ENCODE results near the gene CA10. TPM values are rescaled to one million over a fixed set of nuclear protein-coding genes. Genes with fewer than 3 reads are reported as not detected.

Gene CA10
- total RNA-seq, 2 experiments from 2014 or later, result not detected

DNA sequence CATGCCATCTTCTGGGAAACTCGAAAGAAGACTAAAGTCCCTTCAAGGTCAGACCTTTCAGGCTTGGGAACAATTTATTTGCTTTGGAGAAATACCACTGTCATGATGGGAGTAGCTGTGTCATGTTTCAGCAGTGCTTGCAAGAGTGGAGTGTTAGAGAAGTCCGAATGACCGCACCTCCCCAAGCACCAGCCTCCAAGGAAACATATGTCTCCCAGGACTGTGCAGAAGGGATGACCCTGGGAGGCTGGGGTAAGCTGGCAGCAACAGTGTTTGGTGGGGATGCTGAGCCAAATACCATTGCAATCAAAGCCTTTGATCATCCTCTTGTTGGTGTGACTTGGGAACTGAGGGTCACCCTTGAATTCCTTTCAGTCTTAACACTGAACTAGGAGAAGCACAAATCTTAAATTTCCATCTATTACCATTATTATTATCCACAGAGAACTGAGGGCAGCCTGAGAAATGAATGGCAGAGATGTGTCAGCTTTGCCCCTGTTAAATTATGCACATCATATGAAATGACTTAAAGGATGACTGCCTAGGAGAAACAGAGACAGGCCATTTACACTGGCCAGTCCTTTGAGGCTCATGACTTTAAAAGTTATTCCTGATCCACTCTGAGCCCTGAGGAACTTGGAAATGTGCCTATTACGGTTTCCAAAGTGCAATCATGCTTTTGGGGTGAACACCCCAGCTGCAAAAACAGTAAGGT is 244.9 kb downstream of the CA10 start:
- DNase-seq, result no peak
- Mint-ChIP-seq H3K4me1 (no peaks in the 10 kb centered on the region), H3K4me3 (no peak overlapping the region), H3K27me3 (peaks cover 4% of the 10 kb centered on the region), H3K36me3 (no peaks in the 10 kb centered on the region), H3K9me3 (no peaks in the 10 kb centered on the region), H3K27ac (no peak overlapping the region)

DNA sequence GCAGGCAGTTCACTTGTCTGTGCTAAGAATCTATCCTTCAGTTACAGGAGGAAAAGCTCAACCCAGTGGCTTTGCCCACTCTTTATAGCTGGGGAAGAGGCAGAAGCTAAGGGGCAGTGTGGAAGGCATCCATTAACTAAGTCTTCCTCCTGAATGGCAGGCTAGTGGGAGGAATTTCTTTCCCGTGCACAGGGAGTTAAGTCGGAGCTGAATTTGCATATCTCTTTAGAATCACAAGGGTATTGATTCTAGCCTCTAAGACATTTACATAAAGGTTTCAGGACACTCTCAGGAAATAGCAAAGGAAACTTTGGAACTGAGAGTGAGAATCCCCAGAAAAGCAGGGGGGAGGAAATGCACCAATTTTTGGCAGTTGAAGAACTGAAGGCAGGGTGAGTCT is 245.6 kb downstream of the CA10 start:
- Mint-ChIP-seq H3K4me1 (no peaks in the 10 kb centered on the region), H3K27ac (no peak overlapping the region), H3K27me3 (no peaks in the 10 kb centered on the region), H3K36me3 (no peaks in the 10 kb centered on the region), H3K9me3 (no peaks in the 10 kb centered on the region), H3K4me3 (no peak overlapping the region)
- no peak for DNase-seq

DNA sequence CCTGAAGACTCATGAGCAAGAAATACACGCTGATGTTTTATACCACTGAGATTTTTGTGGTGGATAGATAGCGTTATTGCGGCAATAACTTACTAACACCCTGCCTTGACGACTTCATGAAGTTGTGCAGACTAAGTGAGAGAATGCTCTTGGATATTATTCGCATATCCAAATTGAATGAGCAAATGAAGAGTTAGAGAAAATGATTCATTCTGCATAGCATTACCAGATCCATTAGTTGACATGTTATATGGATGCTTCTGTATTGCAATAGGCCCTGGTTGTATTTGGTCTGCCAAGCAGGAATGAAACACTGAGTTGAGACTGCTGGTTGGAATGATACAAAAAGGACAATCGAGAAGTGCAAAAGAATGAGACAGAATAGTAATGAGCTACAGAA is 247.3 kb downstream of the CA10 start:
- DNase-seq, result no peak

DNA sequence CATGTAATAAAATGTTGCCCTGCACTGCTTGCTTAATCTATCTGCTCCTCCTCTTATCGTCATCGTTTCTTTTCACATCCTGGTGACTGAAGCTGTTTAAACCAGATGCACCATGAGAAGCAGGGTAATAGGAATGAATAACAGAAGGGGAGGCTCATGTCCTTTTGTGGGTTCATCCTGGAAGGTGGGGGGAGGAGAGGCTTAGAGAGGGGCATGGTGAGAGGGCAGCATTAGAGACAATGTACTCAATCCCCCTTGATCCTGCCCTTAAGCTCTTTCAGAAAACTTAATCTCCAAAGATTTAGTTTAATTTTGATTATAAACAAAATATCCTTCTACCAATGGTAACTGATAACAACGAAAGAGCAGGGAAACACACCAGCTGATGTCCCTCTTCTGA is 248.5 kb downstream of the CA10 start:
- Mint-ChIP-seq H3K27ac (no peak overlapping the region), H3K27me3 (no peaks in the 10 kb centered on the region), H3K4me1 (no peaks in the 10 kb centered on the region), H3K4me3 (no peak overlapping the region), H3K36me3 (no peaks in the 10 kb centered on the region), H3K9me3 (no peaks in the 10 kb centered on the region)
- DNase-seq, result no peak

More for the DNA sequence above, 247.3 kb downstream of the CA10 start:
- H3K9me3 Mint-ChIP-seq, result no peaks in the 10 kb centered on the region
- no peaks in the 10 kb centered on the region for H3K36me3 Mint-ChIP-seq
- H3K27ac Mint-ChIP-seq, result no peak overlapping the region
- H3K4me3 Mint-ChIP-seq, result no peak overlapping the region
- no peaks in the 10 kb centered on the region for H3K4me1 Mint-ChIP-seq
- no peaks in the 10 kb centered on the region for H3K27me3 Mint-ChIP-seq

DNA sequence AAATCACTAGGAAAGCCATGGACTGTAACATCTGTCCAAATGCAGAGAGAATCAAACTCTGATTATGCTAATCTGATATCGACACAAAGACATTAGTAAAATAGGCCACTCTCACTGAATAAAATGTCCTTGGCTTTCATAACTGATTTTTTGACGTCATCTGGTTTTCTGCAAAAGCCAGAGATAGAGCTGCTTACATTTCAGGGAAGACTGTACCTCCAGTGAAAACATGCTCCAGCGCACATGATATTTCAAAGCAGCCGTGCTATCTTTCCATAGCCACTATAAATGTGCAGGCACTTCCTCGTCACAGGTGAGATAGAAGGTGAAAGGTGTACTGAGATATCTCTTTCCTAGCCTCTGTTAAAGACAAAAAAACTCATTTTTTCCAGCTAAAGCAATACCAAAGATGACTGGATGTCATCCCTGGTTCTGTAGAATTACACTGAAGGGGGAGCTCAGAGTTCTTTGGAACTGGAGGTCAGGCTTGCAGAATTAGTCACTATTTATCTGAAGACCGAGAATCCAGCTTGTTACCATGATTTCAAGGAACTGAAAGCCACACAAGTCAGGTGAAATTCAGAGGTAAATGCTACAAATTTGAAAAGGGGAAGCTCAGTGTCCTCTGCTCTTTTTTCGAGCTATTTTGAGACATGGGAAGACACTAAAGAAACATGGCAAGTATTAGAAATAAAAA is 249.5 kb downstream of the CA10 start:
- Mint-ChIP-seq H3K4me1 (no peaks in the 10 kb centered on the region), H3K27ac (no peak overlapping the region), H3K36me3 (no peaks in the 10 kb centered on the region), H3K27me3 (no peaks in the 10 kb centered on the region), H3K9me3 (no peaks in the 10 kb centered on the region), H3K4me3 (no peak overlapping the region)
- no peak for DNase-seq

DNA sequence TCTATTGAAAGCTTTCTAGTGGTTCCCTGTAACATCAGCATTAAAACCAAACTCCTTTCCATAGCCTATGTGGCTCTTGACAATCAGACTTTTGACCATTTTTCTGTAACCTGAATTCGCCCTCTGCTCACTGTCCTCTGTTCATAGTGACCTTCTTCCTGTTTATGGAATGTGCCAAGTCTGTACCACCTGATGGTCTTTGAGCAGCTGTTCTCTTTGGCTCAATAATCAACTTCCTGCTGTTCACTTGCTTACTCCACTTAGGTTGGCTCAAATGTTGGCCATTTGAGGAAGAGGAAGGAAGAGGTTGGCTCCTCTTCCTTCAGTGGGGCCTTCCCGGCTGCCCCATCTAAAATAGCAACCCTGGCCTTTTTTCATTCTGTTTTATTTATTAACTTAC is 251.5 kb downstream of the CA10 start:
- Mint-ChIP-seq H3K27ac (no peak overlapping the region), H3K9me3 (no peaks in the 10 kb centered on the region), H3K27me3 (peaks cover 4% of the 10 kb centered on the region), H3K4me1 (no peaks in the 10 kb centered on the region), H3K4me3 (no peak overlapping the region), H3K36me3 (no peaks in the 10 kb centered on the region)
- DNase-seq, result no peak

DNA sequence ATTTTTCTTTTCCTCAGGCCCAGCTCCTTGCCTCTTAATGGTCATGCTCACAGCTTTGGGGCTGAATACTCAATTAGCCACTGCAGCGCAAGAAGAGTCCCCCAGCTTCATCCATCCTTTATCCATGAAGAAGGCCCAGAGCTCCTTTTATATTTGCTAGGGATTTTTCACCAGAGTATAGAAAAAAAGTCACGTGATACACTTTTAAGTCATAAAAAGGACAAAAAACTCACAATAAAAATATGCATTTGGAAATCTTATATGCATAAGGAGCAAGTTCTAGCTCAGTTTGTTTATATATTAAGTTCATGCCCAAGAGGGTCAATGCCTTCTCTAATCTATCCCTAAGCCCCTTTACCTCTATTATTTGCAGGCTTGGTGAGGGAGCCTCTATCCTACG is 254.1 kb downstream of the CA10 start:
- Mint-ChIP-seq H3K27ac (no peak overlapping the region), H3K36me3 (no peaks in the 10 kb centered on the region), H3K4me3 (no peak overlapping the region), H3K9me3 (no peaks in the 10 kb centered on the region), H3K4me1 (no peaks in the 10 kb centered on the region), H3K27me3 (peaks cover 10% of the 10 kb centered on the region)
- no peak for DNase-seq

DNA sequence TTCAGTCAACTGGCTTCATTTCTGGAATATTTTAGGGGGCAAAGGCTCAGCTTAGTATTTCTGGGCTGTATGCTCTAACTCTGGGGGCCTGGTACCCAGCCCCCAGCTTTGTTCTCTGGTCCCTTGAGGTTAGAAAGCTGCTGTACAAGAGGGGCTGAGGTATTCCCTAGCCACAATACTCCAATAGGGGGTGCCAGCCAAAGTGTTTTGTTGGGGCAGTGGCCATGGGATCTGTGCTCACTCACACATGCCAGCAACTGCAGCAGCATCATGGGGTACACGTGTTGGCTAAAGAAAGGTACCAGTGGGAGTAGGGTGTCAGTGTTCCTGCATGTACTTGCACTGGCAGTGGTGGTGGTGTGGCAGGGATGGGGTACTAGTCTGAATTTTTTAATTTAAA is 257.3 kb downstream of the CA10 start:
- H3K27me3 Mint-ChIP-seq, result peaks cover 10% of the 10 kb centered on the region
- H3K4me1 Mint-ChIP-seq, result no peaks in the 10 kb centered on the region
- H3K36me3 Mint-ChIP-seq, result no peaks in the 10 kb centered on the region
- H3K9me3 Mint-ChIP-seq, result no peaks in the 10 kb centered on the region
- no peak overlapping the region for H3K4me3 Mint-ChIP-seq
- DNase-seq, result no peak
- H3K27ac Mint-ChIP-seq, result no peak overlapping the region

DNA sequence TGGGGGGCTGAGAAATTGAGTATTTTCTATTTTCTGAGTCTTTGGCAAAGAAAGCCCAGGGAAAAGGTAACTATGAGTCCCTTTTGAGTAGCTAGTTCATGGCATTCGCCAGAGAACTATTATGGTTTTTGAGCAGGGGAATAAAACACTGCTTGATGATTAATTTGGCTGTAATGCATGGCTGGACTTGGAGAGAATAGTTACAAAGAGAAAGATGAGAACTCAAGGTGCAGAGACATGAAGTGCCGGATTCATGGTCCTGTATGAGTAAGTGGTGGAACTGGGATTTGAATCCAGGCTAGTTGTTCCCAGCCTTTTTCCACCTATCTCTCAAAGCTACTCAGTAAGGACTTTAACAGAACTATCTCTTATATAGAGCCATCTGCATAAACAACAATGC is 266.6 kb downstream of the CA10 start:
- no peaks in the 10 kb centered on the region for H3K9me3 Mint-ChIP-seq

DNA sequence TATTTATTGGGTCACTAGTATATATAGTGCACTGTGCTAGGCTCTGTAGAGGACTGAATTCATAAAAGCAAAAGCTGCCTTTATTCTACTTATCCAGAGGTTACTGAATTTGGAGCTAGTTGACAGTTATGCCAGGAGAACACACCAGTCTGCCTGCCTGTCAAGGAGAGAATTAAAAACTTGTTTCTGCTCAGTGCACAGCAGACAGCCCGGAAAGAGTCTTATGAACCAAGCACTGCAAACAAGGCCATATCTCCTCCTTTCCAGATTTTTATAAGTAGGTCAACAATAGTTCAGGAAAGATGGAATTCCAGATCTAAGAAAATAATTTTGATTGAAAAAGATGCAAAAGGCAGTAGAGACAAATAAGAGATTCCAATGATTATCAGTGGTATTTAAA is 267.8 kb downstream of the CA10 start:
- Mint-ChIP-seq H3K9me3 (no peaks in the 10 kb centered on the region), H3K27me3 (no peaks in the 10 kb centered on the region), H3K4me3 (no peak overlapping the region), H3K27ac (no peak overlapping the region), H3K36me3 (no peaks in the 10 kb centered on the region), H3K4me1 (no peaks in the 10 kb centered on the region)
- no peak for DNase-seq

More for the DNA sequence above, 266.6 kb downstream of the CA10 start:
- no peak for DNase-seq
- Mint-ChIP-seq H3K4me1 (no peaks in the 10 kb centered on the region), H3K27me3 (no peaks in the 10 kb centered on the region), H3K36me3 (no peaks in the 10 kb centered on the region), H3K4me3 (no peak overlapping the region), H3K27ac (no peak overlapping the region)

DNA sequence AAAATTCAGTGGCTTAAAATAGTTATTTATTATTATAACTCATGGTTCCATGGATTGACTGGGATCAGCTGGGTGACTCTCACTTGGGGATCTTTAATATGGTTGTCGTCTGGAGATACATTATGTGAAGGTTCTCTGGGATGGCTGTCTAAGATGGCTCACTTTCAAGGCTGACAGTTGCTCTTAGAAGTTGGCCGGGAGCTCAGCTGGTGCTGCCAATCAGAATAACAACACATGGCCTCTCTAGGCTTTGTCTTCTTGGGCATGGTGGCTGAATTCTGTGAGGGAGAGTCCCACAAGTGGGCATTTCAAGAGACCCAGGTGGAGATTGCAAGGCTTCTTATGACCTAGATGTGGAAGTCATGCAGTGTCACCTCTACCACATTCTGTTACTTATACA is 269.7 kb downstream of the CA10 start:
- DNase-seq, result no peak
- no peaks in the 10 kb centered on the region for H3K4me1 Mint-ChIP-seq
- H3K36me3 Mint-ChIP-seq, result no peaks in the 10 kb centered on the region
- H3K9me3 Mint-ChIP-seq, result no peaks in the 10 kb centered on the region
- peaks cover 4% of the 10 kb centered on the region for H3K27me3 Mint-ChIP-seq
- no peak overlapping the region for H3K4me3 Mint-ChIP-seq
- H3K27ac Mint-ChIP-seq, result no peak overlapping the region

DNA sequence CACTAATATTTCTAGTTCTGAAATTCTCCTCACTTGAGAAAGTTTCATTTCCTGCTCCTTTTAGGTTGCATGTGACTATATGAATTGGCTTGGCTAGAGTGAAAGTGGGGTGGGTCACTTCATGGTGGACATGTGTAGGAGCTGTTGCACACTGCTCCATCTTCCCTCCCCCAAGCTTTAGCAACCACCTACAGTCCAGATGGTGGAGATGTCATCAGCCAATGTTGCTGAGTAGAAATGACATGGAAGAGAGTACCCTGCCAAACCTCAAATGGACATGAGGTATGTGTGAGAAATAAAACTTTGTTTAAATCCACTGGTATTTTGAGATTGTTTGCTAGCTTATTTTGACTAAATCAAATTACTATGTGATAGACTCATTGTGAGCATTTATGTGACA is 281.5 kb downstream of the CA10 start:
- H3K4me1 Mint-ChIP-seq, result no peaks in the 10 kb centered on the region
- no peaks in the 10 kb centered on the region for H3K9me3 Mint-ChIP-seq
- no peak overlapping the region for H3K4me3 Mint-ChIP-seq
- H3K27ac Mint-ChIP-seq, result no peak overlapping the region
- H3K36me3 Mint-ChIP-seq, result no peaks in the 10 kb centered on the region
- no peak for DNase-seq
- peaks cover 8% of the 10 kb centered on the region for H3K27me3 Mint-ChIP-seq

DNA sequence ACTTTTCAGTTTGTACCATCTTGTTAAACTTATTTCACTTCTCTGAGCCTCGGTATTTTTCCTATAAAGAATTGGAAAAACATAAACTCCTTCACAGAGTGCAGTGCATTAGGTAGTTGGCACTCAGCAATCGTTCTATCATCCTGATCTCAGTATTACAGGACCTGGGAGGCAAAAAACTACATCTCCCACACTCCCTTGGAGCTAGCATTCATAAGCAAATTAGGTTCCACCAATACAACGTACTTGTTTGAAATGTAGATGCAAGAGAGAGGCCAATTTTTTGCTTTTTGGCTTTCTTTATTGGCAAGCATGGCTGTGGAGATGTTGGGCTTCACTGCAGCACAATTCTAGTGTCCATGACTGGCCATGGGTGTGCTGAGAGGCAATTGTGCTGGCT is 285.2 kb downstream of the CA10 start:
- Mint-ChIP-seq H3K9me3 (no peaks in the 10 kb centered on the region), H3K27me3 (peaks cover 7% of the 10 kb centered on the region), H3K27ac (no peak overlapping the region), H3K4me3 (no peak overlapping the region), H3K4me1 (no peaks in the 10 kb centered on the region), H3K36me3 (no peaks in the 10 kb centered on the region)
- DNase-seq, result no peak

DNA sequence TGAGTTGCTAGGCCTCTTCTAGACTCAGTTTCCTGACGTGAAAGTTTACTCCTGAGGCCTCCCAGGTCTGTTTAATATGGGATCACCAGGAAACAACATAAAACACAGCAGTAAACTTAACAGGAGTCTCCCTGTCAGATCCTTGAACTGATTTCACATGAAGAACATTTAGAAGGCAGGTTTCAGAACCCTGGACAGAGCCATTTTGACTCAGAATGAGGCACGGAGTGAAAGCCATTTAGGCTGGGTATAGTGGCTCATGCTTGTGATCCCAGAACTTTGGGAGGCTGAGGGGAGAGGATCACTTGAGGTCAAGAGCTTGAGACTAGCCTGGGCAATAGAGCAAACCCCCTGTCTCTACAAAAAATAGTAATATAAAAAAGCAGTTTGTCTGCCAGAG is 289.1 kb downstream of the CA10 start:
- H3K27me3 Mint-ChIP-seq, result no peaks in the 10 kb centered on the region
- DNase-seq, result no peak
- H3K4me1 Mint-ChIP-seq, result no peaks in the 10 kb centered on the region
- H3K36me3 Mint-ChIP-seq, result no peaks in the 10 kb centered on the region
- no peaks in the 10 kb centered on the region for H3K9me3 Mint-ChIP-seq
- no peak overlapping the region for H3K4me3 Mint-ChIP-seq
- H3K27ac Mint-ChIP-seq, result no peak overlapping the region

DNA sequence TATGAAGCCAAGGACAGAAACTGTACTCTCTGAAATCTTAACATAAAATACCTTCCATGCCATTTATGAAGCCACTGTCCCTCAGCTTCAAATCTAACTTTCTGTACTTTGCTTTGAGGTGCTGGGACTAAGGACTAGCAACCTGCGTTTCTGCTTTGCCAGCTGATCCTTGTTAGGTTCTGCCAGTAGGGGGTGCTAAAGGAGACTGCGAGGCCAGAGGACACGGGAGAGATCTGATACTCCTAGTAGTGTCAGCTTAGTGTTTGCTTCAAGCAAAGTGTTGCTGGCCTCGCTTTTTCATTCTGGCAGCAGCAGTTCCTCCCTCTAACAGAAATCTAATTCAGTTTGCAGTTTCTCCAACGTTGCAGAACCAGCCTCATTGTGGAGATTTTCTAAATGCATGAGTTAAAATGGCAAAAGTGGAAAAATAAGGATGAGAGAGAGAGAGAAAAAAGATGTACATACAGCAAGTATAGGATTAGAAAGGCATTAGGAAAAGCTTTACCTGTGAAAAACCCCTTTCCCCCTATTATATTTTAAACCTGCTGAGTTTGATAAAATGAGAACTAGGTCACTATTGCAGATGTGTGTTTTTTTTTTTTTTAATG is 297.5 kb downstream of the CA10 start:
- Mint-ChIP-seq H3K4me3 (no peak overlapping the region), H3K9me3 (no peaks in the 10 kb centered on the region), H3K27me3 (peaks cover 6% of the 10 kb centered on the region), H3K27ac (no peak overlapping the region), H3K36me3 (no peaks in the 10 kb centered on the region), H3K4me1 (no peaks in the 10 kb centered on the region)
- DNase-seq, result no peak
